Skin of body (tissue), 2 donors: Measurements from ENCODE around the gene SPDEF. TPM values are rescaled to one million over a fixed set of nuclear protein-coding genes. Genes with fewer than 3 reads are reported as not detected.
A peak's percentile ranks its signal among the peaks of the same experiment; 100 is the strongest.

Experiments used
- DNase-seq: peaks from one replicate; lab custom pipeline; 2025; lab: John Stamatoyannopoulos, UW
- total RNA-seq: library from RNA; depleted of rRNA; stranded (reverse); fragments of >200 nt; gene quantifications from one replicate; pipeline ENCODE4 v1.2.3, GENCODE V29; 2014

The SPDEF gene
- total RNA-seq, 1 donor from 2014 or later: 0.89 TPM

- DNase-seq: no peak
These were observed 40.4 kb downstream of the SPDEF start for GRCh38 chr6:34515473-34516387.

- no peak for DNase-seq
These were observed 41.3 kb downstream of the SPDEF start for GRCh38 chr6:34514593-34515472.

- DNase-seq: no peak
These were observed 42.0 kb downstream of the SPDEF start for GRCh38 chr6:34514112-34514511.

GRCh38 chr6:34513646-34514045 lies 42.5 kb downstream of the SPDEF start:
- DNase-seq: no peak

- DNase-seq: no peak
These were observed 43.4 kb downstream of the SPDEF start for GRCh38 chr6:34512738-34513115.

- no peak for DNase-seq
These were observed 44.0 kb downstream of the SPDEF start for GRCh38 chr6:34511915-34512737.

GRCh38 chr6:34511214-34511914 lies 44.8 kb downstream of the SPDEF start:
- no peak for DNase-seq

GRCh38 chr6:34510299-34510698 lies 45.8 kb downstream of the SPDEF start:
- DNase-seq: no peak

- no peak for DNase-seq
These were observed 46.3 kb downstream of the SPDEF start for GRCh38 chr6:34509782-34510181.

GRCh38 chr6:34508425-34508824 lies 47.7 kb downstream of the SPDEF start:
- no peak for DNase-seq

GRCh38 chr6:34506718-34507117 lies 49.4 kb downstream of the SPDEF start:
- DNase-seq: no peak

- DNase-seq: no peak
These were observed 58.7 kb downstream of the SPDEF start for GRCh38 chr6:34497411-34497810.

GRCh38 chr6:34496103-34496685 lies 59.9 kb downstream of the SPDEF start:
- DNase-seq: no peak

- DNase-seq: no peak
These were observed 61.2 kb downstream of the SPDEF start for GRCh38 chr6:34494973-34495372.

GRCh38 chr6:34493344-34493743 lies 62.8 kb downstream of the SPDEF start:
- DNase-seq: no peak

- peak; percentile 17 for DNase-seq
These were observed 65.1 kb downstream of the SPDEF start for GRCh38 chr6:34491091-34491430.

- no peak for DNase-seq
These were observed 65.6 kb downstream of the SPDEF start for GRCh38 chr6:34490390-34491090.

- no peak for DNase-seq
These were observed 66.8 kb downstream of the SPDEF start for GRCh38 chr6:34489207-34489805.
